ENCODE measurements around the gene MMP23B.

MMP23B gene

DNA sequence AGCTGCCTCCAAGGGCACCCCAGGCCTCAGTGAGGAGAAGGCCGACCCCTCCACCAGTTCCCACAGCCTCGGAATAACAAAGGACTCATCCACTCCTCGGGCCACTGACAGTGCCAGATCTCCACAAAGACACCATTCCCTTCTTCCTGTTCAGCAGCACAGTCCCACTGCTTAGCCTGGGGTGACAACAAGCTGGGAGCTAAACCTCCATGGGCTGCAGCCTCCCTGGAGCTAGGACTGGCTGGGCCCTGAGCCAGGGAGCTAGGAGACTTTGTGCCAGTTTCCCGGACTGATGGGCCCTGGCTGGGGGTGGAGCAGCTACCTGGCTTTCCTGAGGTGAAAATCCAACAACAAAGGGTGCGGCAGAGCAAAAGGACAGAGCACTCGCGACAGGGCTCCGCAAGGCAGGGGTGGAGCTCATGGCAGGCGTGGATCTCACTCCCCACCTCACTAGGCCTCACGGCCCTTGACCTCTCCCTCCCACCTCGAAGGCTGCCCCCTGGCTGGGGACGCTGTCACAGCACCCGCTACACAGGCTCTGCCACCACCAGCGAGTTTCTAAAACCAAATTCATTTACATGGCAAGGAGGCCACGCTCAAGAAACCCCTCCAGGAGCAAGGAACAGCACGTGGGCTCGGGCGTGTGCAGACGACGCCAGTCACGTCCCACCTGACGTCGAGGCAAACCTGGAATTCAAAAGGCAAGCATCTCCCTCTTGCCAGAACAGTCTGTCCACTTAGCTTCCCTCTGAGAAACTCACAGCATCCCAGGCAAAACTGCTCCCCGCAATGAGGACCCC is 46.8 kb downstream of the MMP23B start:
- no peaks in the 10 kb centered on the region for H3K9me3 Mint-ChIP-seq
- ATAC-seq, result peak; percentile 79
- DNase-seq, result peak; percentile 66 to 68

DNA sequence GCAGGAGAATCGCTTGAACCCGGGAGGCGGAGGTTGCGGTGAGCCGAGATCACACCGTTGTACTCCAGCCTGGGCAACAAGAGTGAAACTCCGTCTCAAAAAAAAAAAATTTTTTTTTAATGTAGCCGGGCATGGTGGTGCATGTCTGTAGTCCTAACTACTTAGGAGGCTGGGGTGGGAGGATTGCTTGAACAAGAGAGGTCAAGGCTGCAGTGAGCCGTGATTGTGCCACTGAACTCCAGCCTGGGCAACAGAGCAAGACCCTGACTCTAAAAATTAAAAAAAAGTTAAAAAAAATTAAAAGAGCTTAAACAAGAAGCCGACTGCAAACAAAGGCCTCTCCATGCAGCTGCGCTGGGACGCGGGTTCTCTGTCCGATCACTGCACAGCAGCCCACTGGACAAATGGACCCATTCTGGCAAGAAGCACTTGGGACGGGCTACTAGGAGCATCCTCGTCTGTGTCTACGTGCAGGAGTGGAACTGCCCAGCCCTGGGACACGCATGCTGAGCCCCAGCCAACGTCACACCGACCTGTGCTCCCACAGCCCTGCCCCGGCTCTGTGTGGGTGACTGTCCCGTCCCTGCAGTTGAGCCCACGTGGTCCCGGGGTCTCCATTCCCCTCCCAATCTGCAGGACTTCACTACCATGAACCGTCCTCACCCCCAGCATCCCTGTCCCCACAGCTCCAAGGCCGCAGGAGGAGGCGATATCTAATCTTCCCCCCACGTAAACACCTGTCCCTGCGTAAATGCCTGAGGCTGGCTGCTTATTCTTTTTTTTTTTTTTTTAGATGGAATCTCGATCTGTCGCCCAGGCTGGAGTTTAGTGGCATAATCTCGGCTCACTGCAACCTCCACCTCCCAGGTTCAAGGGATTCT is 48.3 kb downstream of the MMP23B start:
- H3K4me1 Mint-ChIP-seq, result peaks cover 43% of the 10 kb centered on the region
- no peaks in the 10 kb centered on the region for H3K9me3 Mint-ChIP-seq
- no peaks in the 10 kb centered on the region for H3K27me3 Mint-ChIP-seq
- no peak overlapping the region for H3K4me3 Mint-ChIP-seq
- DNase-seq (no peak), ATAC-seq (no peak)
- H3K27ac Mint-ChIP-seq, result no peak overlapping the region

More for the DNA sequence above, 46.8 kb downstream of the MMP23B start:
- no peaks in the 10 kb centered on the region for H3K27me3 Mint-ChIP-seq
- H3K4me3 Mint-ChIP-seq, result peak overlapping the region; percentile 77 to 96
- peaks cover 39% of the 10 kb centered on the region for H3K4me1 Mint-ChIP-seq
- peak overlapping the region; percentile 86 to 93 for H3K27ac Mint-ChIP-seq

DNA sequence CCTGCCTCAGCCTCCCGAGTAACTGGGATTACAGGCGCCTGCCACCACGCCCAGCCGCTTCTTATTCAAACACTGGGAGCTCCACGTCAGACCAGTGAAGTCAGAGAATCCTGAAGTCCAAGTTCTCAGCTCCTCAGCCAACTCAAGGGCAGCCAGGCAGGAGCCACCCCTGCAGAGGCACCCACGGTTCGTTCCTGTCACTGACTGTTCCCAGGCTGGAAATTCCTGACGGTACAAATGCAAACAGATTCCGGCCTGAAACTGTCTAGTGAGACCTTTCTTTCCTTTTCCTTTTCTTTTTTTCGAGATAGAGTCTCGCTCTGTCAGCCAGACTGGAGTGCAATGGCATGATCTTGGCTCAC is 48.9 kb downstream of the MMP23B start:
- ATAC-seq (no peak), DNase-seq (no peak)
- H3K9me3 Mint-ChIP-seq, result no peaks in the 10 kb centered on the region
- no peak overlapping the region for H3K4me3 Mint-ChIP-seq
- peaks cover 47% of the 10 kb centered on the region for H3K4me1 Mint-ChIP-seq
- H3K27me3 Mint-ChIP-seq, result no peaks in the 10 kb centered on the region
- H3K27ac Mint-ChIP-seq, result no peak overlapping the region

DNA sequence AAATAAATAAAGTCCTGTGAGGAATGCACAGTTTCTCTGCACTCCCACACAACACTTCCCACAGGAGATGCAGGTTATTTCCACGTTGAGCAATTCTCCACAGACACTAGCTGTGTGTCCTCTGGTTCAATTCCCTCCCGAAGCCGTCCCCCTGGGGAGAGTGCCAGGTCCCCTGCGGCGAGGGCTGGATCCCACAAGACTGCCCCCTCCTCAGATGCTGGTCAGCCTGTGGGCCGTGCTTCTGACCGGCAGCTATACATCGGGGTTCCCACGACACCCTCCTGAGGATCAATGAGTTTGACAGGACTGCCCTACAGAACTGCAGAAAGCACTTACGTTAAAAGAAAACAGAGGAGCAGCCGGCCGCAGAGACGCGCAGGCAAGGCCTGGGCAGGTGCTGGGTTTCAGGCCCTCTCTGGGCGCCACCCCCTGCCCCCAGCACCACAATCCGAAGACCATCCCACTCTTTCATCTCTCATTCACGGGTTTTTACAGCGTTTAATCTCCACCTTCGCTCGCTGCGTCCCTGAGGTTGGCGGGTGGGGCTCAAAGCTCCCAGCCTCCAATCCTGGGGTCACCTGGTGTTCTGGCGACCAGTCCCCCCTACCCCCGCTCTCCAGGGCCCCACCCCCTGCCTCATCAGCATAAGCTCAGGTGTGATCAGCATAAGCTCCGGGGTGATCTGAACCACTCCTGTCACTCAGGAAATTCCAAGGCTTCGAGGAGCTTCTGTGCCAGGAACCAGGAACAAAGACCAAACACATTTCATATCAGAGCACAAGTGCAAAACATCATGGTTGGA is 51.3 kb downstream of the MMP23B start:
- Mint-ChIP-seq H3K4me1 (peaks cover 52% of the 10 kb centered on the region), H3K27me3 (no peaks in the 10 kb centered on the region), H3K4me3 (no peak overlapping the region), H3K27ac (peak overlapping the region; percentile 68 to 74), H3K9me3 (no peaks in the 10 kb centered on the region)
- DNase-seq (no peak), ATAC-seq (no peak)

Measured in stimulated activated naive CD8-positive, alpha-beta T cell treated with anti-CD3 and anti-CD28 coated beads, Interleukin-15, amount 100 ng/mL, for 72 hours (primary cell).